NCI-H526 (cell line): ENCODE data around the gene CYB5R2.
A peak's percentile ranks its signal among the peaks of the same experiment; 100 is the strongest.

Experiments
- DNase-seq, 2 experiments: peaks; one replicate each; lab custom pipeline; 2025; lab: John Stamatoyannopoulos, UW

Gene CYB5R2

DNA sequence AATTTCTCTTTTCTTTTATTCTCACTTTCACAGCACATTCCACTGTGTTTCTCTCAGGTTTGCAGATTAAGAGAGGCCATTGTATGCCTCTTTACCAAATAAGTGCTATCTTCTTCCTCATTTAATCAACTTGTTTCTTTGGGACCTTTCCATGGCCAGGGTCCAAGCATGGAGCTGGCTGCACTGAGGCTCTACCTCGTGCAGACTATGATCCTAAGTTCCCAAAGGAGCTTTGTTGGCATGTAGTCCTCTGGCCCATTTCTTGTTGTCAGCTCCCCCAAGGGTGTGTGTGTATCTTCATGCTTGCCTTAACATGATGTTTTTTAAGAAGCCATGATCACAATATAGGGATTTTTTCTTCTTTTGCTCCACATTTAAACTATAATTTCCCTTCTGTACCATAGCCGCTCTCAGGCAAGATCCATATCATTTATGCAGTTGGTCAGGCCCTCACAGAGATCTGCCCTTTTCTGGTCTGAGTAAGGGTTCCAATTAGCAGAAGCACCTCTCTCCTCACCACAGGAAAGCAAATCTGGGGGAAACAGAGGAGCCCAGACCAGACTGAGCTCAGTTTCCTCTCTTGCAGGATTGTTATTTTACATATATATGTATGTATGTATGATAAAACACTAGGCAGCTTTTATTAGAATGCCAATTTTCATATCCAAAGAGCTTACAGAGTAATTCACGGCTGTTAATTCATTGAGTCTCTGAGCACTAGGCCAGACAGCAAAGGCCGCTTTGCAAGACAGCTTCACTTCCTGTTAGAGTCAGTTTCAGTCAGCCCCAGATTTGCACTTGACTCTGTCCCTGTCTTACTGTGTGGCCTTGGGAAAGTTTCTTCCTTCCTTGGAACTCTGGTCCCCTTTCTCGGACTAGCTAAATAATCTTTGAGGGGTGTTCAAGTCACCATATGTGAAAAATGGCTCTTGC is 34.3 kb downstream of the CYB5R2 start:
- DNase-seq = peak; percentile 11 to 44

DNA sequence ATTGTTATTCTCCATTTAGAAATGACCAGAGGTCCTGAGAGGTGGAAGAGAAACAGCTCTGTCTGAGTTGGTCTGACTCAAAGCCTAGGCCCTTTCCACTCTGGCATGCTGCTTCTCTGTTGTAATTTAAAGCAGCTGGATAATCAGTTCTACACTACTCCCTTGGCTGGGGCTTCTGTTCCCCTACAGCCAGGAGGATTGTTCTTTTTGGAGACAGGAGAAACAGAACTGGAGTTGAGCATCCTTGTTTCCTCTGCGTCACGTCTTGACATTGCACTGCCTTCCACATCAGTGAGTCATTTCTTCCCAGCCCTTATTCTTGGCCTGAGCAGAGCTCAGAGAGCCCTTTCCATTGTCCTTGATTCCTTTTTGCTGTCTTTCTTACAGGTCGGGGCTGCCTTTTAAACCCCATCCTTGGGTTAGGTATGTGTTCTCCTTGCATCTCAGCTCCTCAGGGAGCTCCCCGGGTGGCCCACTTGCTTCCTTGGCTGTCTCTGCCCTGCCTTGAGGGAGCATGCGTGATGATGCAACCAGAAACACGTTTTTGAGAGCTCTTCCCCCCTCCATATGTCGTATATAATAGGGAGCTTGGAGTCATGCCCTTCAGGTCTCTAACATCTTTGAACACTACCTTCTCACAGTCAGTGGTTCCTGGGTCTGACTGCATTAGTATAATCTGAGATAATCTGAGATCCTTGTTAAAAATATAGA is 35.7 kb downstream of the CYB5R2 start:
- DNase-seq = no peak

DNA sequence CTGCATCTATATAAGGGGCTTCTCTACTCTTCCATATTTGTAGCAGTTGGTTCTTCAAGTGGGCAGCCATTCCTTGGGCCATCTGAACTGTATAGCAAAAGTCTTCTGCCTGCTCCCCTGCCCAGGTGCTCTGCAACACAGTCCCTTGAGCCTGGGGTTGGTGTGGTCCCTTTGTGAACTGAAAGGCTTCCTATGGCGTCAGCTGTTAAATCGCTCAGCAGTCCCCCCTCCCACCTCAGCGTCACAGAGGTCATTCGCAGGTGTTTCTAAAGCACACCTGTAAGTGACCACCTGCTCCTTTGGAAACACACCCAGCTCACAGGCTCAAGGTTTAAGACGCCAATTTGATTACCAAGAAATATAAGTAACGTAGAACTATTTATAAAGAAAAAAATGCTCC is 37.0 kb downstream of the CYB5R2 start:
- no peak for DNase-seq

DNA sequence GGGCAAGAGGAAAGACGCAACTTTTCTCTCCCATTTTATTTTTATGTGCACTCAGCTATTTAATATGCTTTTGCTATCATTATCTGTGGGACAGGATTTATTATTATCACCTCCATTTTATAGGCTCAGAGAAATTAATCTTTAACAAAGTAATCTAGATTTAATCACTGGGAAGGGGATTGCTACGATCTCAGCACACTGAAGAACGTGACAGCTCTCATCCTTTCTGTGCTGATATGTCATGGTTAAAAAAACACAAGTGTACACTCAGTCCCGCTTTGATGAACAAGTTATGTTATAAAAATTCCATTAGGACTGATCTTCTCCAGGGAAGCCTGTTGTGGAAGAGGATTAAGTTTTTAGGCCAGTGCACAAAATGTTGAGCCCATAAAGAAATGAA is 37.6 kb downstream of the CYB5R2 start:
- no peak for DNase-seq

DNA sequence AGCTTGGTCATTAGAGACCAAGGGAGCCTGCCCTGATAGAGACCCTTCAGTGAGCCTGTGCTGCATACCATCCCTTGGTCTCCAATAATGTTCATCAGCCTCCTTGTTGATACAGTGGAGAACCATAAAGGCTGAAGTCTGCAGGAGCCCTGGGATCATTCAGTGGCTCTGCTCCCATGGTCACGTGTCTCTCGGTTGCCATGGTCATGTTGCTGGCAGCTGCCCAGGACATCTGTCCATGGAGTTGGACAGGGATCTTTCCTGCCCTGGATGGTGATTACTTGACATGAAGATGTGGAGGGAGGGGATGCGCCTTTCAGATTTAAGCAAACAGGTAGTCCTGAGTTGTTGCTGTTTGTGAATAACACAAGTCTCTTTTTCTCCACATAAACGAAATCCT is 38.2 kb downstream of the CYB5R2 start:
- DNase-seq = no peak

DNA sequence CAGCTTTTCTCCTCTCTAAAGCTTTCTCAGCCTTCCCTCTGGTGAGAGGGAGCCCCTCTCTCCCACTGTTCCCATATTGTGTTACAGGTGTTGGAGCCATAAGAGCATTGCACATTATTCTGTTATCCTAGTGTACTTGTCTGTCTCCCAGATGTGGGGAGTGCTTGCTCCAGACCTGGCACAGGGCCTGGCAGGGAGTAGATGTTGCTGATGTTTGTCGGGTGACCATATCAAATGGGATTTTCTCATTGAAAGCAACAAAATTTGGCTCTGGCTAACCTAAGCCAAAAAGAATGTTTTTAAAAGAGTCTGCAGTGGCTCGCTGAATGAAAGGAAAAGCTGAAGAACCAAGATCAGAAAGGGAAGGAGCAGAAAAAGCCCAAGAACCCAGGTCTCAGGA is 41.1 kb downstream of the CYB5R2 start:
- DNase-seq = no peak

DNA sequence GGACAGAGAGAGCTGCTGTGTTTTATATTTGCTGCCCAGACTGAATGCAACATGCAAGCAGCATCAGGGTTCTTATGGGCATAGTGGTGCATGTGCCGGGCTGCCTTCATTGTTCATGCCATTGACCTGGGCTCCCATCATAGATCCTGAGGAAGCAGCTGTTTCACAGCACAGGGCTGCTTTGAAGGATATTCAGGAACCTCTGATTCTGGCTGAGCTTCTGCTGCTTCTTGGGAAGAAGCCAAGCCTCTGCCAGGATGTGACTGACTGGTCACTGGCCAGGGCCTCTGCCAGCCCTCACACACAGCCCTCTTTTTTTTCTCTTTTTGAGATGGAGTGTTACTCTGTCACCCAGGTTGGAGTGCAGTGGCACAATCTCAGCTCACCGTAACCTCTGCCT is 43.3 kb downstream of the CYB5R2 start:
- DNase-seq = no peak

DNA sequence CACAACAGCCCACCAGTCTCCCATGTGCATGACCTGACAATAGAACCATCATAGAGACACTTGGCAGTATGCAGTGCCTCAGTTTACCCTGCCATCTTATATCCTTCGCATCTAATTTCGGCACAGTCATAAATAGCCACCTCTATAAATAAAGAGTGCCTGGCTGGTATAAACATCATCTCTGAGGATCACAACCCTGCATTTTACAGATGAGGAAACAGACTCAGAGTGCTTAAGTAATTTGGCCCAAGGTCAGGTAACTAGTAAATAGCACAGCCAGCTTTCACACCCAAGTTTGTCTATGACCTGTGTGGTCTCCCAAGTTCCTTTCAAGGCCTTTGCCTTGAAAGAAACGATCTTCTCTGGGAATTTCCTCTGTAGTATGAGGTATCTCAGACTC is 44.6 kb downstream of the CYB5R2 start:
- DNase-seq = no peak

DNA sequence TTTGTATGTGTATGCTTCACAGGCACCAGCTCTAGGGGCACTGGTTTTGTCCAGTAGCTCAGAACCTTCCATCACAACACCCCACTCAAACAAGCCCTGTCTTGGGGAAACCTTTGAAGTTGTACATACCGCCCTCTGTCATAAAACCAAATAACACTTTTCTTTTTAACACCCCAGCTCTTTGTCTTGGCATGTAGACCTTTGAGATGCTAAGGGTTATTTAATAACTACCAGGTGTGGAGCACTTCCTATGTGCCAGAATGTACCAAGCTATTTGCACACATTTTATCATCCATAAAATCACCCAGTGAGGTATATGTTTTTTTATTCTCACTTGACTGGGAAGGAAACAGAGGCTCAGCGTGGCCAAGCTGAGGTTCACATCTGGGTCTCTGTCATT is 50.6 kb downstream of the CYB5R2 start:
- DNase-seq = no peak

DNA sequence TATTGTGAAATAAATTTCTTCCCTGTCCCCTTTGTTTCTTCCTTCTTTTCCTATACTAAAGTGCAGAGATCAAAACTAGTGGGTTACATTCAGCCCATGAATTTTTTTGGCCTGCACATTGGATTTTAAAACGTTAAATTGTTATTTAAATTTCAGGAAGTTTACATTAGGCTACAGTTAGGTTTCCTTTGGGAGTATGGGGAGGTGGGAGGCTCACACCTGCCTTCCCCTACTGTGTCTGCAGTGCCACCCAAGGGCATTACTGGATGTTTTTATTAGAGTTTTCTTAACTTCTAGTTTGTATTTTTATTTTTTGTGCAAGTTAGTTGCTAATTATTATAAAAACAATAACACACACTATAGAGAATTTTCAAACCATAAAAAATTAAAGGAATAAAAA is 51.7 kb downstream of the CYB5R2 start:
- DNase-seq = no peak

DNA sequence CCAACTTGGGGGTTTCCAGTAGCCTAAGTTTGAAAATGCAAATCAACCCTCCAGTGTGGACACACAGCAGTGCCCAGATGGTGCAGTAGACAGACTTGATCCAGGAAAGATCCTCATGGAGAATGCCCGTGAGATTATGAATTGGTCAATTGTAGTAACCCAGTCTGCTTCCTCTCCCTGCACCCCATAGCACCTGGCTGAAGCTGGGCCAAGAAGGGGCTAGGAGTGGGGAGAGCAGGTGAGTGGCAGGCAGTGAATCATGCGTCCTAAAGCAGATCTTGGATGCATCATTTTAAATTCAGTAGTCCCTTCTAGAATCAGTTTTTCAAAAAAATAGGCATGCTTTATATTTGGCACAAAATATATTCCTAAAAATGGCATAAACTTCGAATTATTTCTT is 52.2 kb downstream of the CYB5R2 start:
- peak in 1 of 2 experiments; percentile 12 for DNase-seq

DNA sequence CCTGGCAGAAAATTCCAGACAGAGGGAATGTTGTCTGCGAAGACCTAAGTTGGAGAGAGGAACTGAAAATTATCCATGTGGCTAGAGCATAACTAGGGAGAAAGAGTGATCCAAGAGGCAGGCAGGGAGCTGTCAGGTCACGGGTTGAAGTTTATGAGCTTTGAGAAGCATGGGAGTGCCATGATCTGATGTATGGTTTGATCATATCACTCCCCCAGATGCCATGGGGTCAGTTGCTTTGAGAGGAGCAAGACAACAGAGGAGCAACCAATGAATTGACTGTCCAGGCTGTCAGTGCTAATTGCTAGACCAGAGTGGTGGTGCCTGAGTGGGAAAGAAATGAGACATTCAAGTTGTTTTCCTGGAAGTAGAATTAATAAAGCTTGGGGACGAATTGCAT is 54.0 kb downstream of the CYB5R2 start:
- DNase-seq = no peak

DNA sequence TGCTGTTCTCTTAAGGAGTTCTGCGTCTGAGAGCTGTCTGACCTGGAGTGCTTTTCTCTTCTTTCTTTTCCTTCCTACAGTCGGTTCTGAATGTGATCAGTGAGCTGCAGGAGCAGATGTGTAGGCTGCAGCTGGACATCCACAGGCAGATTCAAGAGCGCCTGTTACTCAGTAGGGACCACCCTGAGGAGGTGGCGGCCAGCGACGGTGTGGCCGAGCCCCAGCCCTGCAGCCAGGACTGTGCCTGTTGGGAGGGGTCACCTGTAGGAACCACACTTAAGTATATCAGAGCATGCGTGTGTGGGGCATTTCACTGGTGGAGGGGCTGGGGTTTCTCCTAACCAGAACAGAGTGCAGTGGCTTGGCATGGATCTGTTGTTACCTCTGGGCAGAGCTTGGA is 56.3 kb downstream of the CYB5R2 start:
- DNase-seq = no peak
